Fibroblast of peridontal ligament (primary cell): ENCODE results near the gene LTBP2.

Experiments used
- DNase-seq: peaks from one replicate; pipeline ENCODE4 v3.0.0-alpha.2; 2010; ENCODE audit errors: extremely low read depth

Gene LTBP2

DNA sequence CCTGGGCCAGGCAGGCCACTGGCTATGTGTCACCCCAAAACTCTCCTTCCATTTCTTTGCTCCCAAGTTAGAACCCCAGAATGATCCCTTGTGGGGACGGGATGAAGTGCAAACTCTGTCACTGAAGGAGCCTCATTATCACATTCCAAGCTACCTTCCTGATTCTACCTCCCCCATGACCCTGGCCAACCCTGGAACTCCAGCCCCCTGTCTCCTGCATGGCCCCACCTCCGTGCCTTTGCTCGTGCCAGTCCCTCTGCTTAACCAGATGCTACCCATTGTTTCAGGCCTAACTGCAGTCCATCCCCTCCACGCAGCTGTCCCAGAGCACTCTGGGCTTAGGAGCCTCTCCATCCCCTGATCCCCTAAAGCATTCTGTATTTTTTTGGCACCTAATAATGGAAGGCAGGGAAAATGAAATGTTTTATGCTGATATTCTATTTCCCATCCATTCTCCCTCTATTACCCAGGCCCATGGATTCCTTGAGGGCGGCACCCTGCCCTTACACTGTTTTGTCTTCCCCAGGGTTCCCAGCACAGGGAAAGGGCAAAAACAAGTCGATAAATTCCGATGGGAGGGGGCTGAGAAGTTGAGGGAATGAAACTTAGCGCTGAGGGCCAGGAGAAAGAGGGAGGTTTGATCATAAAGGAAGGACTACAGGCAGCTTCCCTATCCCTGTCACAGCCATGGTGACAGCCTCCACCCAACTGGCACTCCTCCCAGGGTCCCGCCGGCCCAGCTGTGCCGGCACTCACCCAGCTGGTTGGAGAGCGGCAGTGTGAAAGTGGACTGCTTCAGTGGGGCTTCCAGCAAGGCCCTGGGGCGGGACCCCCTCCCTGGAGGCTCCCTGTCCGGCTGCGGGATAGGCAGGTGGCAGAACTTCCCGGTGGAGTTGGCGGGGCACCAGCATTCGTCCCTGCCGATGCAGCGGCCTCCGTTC lies 60.3 kb downstream of the LTBP2 start:
- DNase-seq: no peak

- no peak for DNase-seq
Measured at GRCh38 chr14:74551001-74551400, 61.0 kb downstream of the LTBP2 start.

DNA sequence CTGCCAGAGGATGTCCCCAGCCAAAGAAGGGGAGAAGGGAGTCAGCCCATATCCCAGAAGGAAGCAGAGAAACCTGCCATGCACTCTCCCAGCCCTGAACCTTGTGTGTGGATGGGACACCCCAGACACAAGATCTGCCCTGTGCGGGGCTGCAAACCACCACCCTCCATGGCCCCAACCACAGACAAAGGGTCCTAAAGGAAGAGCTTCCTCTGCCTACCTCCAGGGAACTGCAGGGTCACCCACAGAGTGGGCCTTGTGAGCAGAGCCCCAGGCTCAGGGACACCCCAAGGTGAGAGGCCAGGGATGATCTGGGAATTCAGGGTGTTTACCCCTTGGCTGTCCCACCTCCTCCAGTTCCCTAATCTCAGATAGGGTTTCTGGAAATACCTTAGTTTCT lies 62.0 kb downstream of the LTBP2 start:
- no peak for DNase-seq

DNA sequence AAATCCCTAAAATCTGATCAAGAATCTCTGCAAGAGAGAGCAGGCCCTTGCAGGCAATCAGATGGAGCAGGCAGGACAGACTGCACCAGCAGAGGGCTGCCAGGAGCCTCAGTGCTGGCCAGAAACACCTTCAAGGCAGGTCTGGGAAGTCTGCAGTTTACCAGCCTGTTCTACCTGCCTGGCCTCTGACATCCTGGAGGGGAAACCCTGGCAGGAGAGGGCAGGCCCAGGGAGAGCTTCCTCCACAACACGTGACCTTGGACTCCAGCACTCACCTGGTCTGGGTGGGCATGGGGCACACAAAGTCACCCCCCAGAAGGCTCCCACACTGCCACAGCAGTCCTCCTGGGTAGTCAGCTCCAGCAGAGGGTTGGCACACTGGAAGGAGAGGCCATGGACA lies 62.4 kb downstream of the LTBP2 start:
- no peak for DNase-seq

DNA sequence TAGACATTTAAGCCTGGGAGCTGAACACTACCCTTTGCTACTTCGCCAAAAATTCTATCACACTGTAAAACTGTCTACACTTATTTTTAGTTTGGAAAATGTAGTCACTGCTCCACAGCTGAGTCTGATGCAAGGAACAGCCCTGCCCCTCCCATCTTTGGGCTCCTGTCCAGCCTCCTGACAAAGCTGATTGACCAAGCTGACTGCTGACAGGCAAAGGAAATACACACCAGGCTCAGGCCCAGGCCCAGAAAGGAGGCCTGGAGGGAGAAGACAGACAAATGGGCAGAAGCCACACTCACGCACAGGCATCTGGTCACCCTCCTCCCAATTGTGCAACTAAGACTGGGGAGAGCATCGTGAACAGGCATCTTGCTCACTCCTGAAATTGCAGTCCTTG lies 63.2 kb downstream of the LTBP2 start:
- DNase-seq: peak; percentile 65

- DNase-seq: no peak
Measured at GRCh38 chr14:74547331-74547927, 64.6 kb downstream of the LTBP2 start.

DNA sequence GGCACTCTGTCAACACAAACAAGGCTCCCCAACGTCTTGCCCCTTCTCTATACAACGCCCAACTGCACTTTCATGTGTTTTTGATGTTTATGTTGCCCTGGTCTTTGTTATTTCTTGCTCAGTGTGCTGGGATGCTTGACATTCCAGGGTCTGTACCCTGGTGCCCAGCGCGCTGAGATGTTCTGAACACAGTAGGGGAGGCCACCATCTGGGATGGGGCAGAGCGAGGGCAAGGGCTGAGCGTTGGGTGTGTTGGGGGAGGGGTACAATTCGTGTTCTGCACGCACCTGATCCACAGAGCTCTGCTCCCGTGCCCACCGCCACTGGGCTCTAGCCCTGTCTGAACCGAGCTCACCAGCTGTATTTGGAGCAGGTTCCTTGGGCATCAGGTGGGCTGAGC lies 65.6 kb downstream of the LTBP2 start:
- no peak for DNase-seq

DNA sequence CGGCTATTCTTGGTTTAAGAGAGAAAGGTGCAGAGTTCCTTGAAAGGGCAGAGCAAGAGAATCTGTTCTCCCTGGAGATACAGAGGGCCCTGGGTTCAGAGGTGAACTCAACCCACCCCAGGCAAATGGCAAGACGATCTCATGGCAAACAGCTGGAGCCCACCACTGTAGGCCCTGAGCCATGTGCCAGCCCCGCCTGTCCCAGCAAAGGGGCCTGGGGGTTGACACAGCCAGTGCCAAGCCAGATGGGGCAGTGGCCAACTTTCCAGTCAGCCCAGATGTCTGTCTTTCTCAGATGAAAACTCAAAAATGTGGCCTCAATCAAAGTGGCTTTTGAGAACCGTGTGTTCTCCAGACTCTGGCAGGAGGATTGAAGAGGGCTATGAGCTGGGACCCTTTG lies 66.7 kb downstream of the LTBP2 start:
- no peak for DNase-seq

GRCh38 chr14:74543771-74544438 lies 68.1 kb downstream of the LTBP2 start:
- no peak for DNase-seq

DNA sequence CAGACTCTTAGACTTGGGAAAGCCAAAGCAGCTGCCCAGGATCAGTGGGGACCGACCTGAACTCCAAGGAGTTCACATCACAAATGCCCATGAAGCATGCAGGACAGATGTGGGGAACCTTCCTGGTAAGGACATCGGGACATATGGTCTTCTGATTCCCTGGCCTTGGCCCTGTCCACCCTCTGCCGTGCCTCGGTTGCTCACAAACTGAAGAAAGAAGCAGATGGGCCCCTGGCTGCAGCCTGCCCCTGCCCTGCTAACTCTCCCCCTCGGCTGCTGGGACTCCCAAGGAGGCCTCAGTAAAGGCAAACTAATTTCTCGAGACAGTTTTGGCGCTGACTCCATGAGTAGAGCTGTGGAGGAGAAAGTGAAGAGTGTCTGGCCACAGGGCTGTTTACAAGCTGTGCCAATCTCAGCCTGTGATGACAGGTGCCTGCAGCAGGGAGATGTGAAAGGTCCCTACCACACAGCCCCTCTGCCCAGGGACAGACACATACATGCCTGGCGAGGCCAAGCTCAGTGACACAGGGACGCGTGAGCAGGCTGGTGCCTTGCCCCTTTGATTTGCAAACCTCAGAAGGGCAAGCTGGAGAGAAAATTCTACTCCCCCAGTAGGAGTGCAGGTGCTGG lies 69.9 kb downstream of the LTBP2 start:
- no peak for DNase-seq

DNA sequence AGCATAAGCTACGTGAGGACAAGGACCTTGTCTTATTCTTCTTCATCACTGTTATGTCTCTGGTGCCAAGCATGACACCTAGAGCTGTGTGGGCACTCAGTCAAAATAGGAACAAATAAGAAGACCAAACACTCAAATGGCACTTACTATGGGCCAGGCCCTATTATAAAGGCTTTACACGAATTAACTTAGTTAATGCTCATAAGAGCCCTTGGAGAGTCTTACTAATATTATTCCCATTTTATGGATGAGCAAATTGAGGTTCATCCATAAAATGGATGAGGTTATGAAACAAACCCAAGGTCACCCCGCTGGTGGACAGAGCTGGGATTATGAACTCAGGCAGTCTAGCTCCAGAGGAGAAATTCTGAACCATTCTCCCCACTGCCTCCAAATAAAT lies 70.8 kb downstream of the LTBP2 start:
- DNase-seq: no peak

DNA sequence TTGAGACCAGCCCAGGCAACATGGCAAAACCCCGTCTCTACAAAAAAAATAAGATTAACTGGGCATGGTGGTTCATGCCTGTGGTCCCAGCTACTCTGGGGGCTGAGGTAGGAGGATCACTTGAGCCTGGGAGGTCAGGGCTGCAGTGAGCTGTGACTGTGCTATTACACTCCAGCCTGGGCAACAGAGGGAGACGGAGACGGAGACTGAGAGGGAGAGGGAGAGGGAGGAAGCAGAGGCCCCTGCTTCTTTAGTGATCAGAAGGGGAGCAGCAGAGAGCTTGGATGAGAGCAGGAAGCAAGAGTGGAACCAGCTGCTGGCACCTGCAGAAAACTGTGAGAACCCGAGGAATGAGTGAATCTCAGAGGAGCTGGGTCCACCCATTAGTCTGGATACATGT lies 72.5 kb downstream of the LTBP2 start:
- DNase-seq: no peak

DNA sequence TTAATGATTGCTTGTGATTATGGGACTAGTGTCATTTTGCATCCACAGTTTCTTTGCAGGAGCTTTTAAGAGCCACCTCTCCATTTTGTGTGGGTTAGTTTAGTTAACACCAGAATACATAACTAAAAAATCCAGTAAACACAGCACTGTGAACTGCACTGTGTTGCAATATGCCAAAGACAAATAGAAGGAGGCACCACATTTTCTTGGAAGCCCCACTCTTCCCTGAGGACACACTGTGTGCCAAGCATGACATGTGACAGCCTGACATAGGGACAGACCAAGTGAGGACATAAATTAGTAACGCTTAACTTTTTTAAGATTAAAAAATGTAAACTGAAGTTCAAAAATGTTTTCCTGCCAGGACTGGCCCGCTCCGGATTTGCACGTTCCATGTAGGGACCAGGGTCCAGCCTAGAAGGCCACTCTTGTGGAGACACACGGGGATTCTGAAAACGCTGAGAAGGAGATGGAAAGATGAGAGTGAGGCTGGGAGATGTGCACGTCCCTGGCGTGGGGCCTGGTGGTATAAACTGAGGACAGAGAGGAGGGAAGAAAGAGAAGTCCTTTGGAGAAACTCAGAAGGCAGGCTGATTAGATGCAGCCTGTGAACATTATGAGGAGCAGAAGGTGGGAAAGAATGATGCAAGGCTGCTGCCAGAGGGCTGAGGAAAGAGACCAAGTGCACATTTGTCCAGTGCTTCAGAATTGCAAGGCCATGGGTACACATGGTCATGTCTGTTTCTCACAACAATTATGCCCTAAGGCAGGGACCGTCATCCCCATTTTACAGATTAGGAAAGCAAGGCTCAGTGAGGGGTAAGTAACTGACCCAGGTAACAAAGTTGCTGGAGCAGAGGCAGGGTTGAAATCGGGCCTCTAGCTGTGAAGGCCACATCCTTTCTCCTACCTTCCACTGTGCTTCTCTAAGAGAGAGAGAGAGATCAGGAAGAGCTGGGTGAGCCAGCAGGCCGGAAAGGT lies 73.3 kb downstream of the LTBP2 start:
- DNase-seq: no peak

GRCh38 chr14:74536336-74536735 lies 75.7 kb downstream of the LTBP2 start:
- peak; percentile 29 for DNase-seq

DNA sequence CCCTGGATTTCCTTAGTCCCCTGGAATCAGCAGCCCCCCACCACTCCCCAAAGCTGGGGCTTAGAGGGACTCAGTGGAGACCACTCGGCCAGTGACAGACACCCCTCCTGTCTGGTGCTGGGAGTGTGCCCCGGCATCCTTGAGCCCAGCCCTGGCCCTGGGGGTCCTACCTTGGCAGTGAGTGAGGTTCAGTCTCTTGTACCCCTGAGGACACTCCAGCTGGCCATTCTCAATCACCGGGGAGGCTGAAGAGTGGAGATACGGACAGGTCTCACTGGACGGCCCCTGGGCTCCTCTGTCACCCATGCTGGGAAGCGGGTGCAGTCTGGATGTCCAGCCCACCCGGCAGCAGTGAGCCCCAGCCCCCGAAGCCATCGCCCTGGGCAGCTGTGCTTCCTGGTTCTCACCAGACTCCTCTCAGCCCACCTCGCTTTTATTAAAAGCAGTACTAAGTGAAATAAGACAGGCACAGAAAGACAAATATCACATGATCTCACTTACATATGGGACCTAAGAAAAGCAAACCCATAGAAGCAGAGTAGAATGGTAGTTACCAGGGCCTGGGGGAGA lies 76.2 kb downstream of the LTBP2 start:
- DNase-seq: no peak

DNA sequence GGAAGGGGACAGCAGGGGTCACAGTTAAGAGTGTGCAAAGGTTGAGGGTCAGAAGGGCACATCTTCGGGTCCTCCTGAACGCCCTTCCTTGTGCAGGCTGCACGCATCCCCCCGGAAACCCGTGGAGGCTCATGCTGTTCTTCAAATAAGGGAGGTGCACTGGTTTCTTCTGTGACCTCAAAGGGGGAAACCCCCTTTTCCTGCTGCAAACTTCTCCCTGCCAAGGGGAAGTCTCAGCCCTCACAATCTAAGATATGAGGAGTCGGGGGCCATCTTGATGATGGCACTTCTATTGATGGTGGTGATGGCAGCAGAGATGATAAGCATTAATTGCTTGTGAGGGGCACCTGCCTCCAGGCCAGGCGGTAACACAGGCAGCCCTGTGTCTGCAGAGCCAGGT lies 78.5 kb downstream of the LTBP2 start:
- DNase-seq: no peak

DNA sequence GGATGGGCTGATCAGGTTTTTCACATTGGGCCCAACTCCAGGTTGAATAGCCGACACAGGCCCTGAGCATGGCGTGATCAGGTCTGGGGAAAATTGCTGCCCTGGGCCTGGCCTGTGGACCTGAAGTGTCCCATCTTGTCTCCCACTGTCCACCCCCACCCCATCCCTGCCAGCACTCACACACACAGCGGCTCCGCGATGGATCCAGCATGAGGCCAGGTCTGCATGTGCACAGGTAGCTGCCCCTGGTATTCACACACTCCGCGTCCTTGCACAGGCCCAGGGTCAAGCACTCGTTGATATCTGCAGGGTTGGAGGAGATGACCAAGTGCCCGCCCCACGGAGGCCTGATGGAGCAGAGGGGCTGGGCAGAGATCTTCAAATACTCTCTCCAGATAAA lies 79.8 kb downstream of the LTBP2 start:
- no peak for DNase-seq

GRCh38 chr14:74531467-74531866 lies 80.6 kb downstream of the LTBP2 start:
- peak; percentile 60 for DNase-seq

GRCh38 chr14:74531006-74531405 lies 81.0 kb downstream of the LTBP2 start:
- no peak for DNase-seq

GRCh38 chr14:74528886-74529285 lies 83.2 kb downstream of the LTBP2 start:
- no peak for DNase-seq

DNA sequence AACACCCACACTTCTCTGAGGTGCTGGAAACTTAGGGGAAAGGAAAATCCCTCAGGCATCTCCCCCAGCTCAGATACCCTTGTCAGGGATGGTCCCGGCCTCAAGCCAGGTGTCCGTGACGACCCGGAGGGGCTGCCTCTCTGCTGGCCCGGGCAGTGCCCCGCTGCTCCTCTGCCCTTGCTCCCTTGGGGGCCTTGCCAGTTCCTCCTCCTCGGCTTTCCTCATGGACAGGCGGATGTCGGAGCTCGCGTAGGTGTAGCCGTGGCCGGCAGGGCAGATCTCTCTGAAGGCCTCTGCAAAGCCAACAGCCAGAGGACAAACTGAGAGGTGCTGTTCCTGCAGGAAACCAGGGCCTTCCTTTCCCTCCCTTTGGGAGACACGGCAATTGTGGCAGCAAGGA lies 83.6 kb downstream of the LTBP2 start:
- DNase-seq: no peak
